ENCODE measurements around the gene GPR156. TPM values are rescaled to one million over a fixed set of nuclear protein-coding genes. Genes with fewer than 3 reads are reported as not detected.

The GPR156 gene
- polyA plus RNA-seq, 1 of the 3 experiments (the other 2 are of a cell fraction), result 0.31 TPM

GRCh38 chr3:120130656-120131055 is 154.4 kb downstream of the GPR156 start:
- CTCF ChIA-PET, result interaction anchor here (1.0 to 1.4 kb wide), 3 partner anchors 17 to 239 kb away, joined by 3 to 6 read pairs (median 3); no protein-coding TSS in a partner anchor

GRCh38 chr3:120129718-120130513 is 155.1 kb downstream of the GPR156 start:
- 0 out of 2 replicates have a peak, but pooled peaks have one; percentile 19 for TF ChIP-seq PBX3 (IDR thresholded peaks at IDR 0.05)
- no peak for TF ChIP-seq TAF1 (IDR thresholded peaks at IDR 0.05; ENCODE audit: borderline replicate concordance, low read depth, low read length)
- no peak for TF ChIP-seq FOXM1 (IDR thresholded peaks at IDR 0.05; ENCODE audit: low read depth)
- TF ChIP-seq MAX (IDR thresholded peaks at IDR 0.05; ENCODE audit: low read depth), result no peak
- no peak for TF ChIP-seq TEAD4 (IDR thresholded peaks at IDR 0.05; ENCODE audit: borderline replicate concordance, insufficient read depth)
- no peak for TF ChIP-seq IRF3 (IDR thresholded peaks at IDR 0.05; ENCODE audit: low read depth, low read length)
- no peak for TF ChIP-seq RXRA (IDR thresholded peaks at IDR 0.05; ENCODE audit: borderline replicate concordance, low read depth)
- no peak for TF ChIP-seq MXI1 (IDR thresholded peaks at IDR 0.05; ENCODE audit: low read depth, low read length)
- peak; percentile 54; the same call in 1 of the 2 replicates for TF ChIP-seq TCF12 (IDR thresholded peaks at IDR 0.05)
- TF ChIP-seq EP300 (IDR thresholded peaks at IDR 0.05; ENCODE audit: borderline replicate concordance in 1 of 2, low read depth in 1 of 2, low read length in 1 of 2), result no peak
- TF ChIP-seq NFIC (IDR thresholded peaks at IDR 0.05; ENCODE audit: borderline replicate concordance), result peak; percentile 6; the same call in 1 of the 2 replicates
- no peak for TF ChIP-seq CHD2 (IDR thresholded peaks at IDR 0.05; ENCODE audit: low read length, partially characterized antibody)
- TF ChIP-seq RFX5 (IDR thresholded peaks at IDR 0.05; ENCODE audit: low read length), result no peak
- peak; percentile 18; the same call in 1 of the 2 replicates for TF ChIP-seq JUND (IDR thresholded peaks at IDR 0.05)
- TF ChIP-seq ELF1 (IDR thresholded peaks at IDR 0.05), result no peak
- no peak for TF ChIP-seq SIN3A (IDR thresholded peaks at IDR 0.05; ENCODE audit: borderline replicate concordance, low read depth, low read length)
- TF ChIP-seq YY1 (IDR thresholded peaks at IDR 0.05; ENCODE audit: low read depth), result no peak
- peak; percentile 13; the same call in 1 of the 2 replicates for TF ChIP-seq FOSL2 (IDR thresholded peaks at IDR 0.05; ENCODE audit: borderline replicate concordance, low read depth)
- TF ChIP-seq REST (IDR thresholded peaks at IDR 0.05; ENCODE audit: low read depth, low read length), result no peak
- TF ChIP-seq NRF1 (IDR thresholded peaks at IDR 0.05; ENCODE audit: low read depth, low read length), result no peak
- no peak for TF ChIP-seq SMC3 (IDR thresholded peaks at IDR 0.05; ENCODE audit: low read depth, low read length)
- no peaks in the 10 kb centered on the region; a peak in 1 of 4 replicates for H3K4me1 ChIP-seq (ENCODE audit: control insufficient read depth in 1 of 2, insufficient read depth in 2 of 2, low read depth in 1 of 2, low read length in 1 of 2)
- no peaks in the 10 kb centered on the region for H3K36me3 ChIP-seq (replicated peaks in 1 of 2; ENCODE audit: control insufficient read depth in 1 of 2, insufficient read depth in 2 of 2, low read length in 1 of 2)
- no peaks in the 10 kb centered on the region for H3F3A ChIP-seq (replicated peaks; ENCODE audit: insufficient read depth)
- no peaks in the 10 kb centered on the region for H3K27me3 ChIP-seq (ENCODE audit: insufficient read depth)
- no peak overlapping the region for H3K4me3 ChIP-seq (ENCODE audit: low read depth in 2 of 2, low read length in 1 of 2)
- H3K27ac ChIP-seq (ENCODE audit: low read depth in 2 of 2, low read length in 1 of 2), result no peak overlapping the region
- no peaks in the 10 kb centered on the region for H3K9me2 ChIP-seq
- ChIA-PET CTCF (interaction anchor here (1.3 to 1.9 kb wide), 3 partner anchors 18 to 238 kb away, joined by 3 to 6 read pairs (median 5); no protein-coding TSS in a partner anchor), POLR2A (no interaction called here)
- H4K20me1 ChIP-seq (ENCODE audit: insufficient read depth), result no peaks in the 10 kb centered on the region
- H3K9ac ChIP-seq, result no peak overlapping the region
- H2AFZ ChIP-seq (ENCODE audit: low read depth), result no peak overlapping the region
- no peaks in the 10 kb centered on the region for H3K9me3 ChIP-seq
- no peak overlapping the region for H3K4me2 ChIP-seq
- 86% methylated on average over 2 of the region's 2 CpGs for WGBS (ENCODE audit: low lambda C conversion rate)
- DNase-seq, result no peak
- no peaks in the 10 kb centered on the region for H3K79me2 ChIP-seq (ENCODE audit: insufficient read depth)

More at GRCh38 chr3:120130656-120131055, 154.4 kb downstream of the GPR156 start:
- H3K4me2 ChIP-seq, result no peak overlapping the region
- H3K4me1 ChIP-seq (ENCODE audit: control insufficient read depth in 1 of 2, insufficient read depth in 2 of 2, low read depth in 1 of 2, low read length in 1 of 2), result peaks cover 0 to 5% of the 10 kb centered on the region in 2 experiments; a peak in 2 of 4 replicates
- DNase-seq, result peak; percentile 42
- H3K9me3 ChIP-seq, result no peaks in the 10 kb centered on the region
- H3K9me2 ChIP-seq, result no peaks in the 10 kb centered on the region
- WGBS (ENCODE audit: low lambda C conversion rate), result 79% methylated on average over 3 of the region's 3 CpGs
- H3K27ac ChIP-seq (ENCODE audit: low read depth in 2 of 2, low read length in 1 of 2), result no peak overlapping the region
- H2AFZ ChIP-seq (ENCODE audit: low read depth), result no peak overlapping the region
- H3K4me3 ChIP-seq (ENCODE audit: low read depth in 2 of 2, low read length in 1 of 2), result no peak overlapping the region
- H3K79me2 ChIP-seq (ENCODE audit: insufficient read depth), result no peaks in the 10 kb centered on the region
- H3K36me3 ChIP-seq (replicated peaks in 1 of 2; ENCODE audit: control insufficient read depth in 1 of 2, insufficient read depth in 2 of 2, low read length in 1 of 2), result no peaks in the 10 kb centered on the region
- H4K20me1 ChIP-seq (ENCODE audit: insufficient read depth), result no peaks in the 10 kb centered on the region
- no peak overlapping the region for H3K9ac ChIP-seq
- POLR2A ChIA-PET, result no interaction called here
- no peaks in the 10 kb centered on the region for H3F3A ChIP-seq (replicated peaks; ENCODE audit: insufficient read depth)
- TF ChIP-seq TCF12 (IDR thresholded peaks at IDR 0.05), result 0 out of 2 replicates have a peak, but pooled peaks have one; percentile 14
- TF ChIP-seq POLR2AphosphoS5 (IDR thresholded peaks at IDR 0.05; ENCODE audit: low read depth, low read length), result no peak
- no peaks in the 10 kb centered on the region for H3K27me3 ChIP-seq (ENCODE audit: insufficient read depth)
